Karpas-422 (cell line): ENCODE results near the gene FLOT2. TPM values are rescaled to one million over a fixed set of nuclear protein-coding genes. Genes with fewer than 3 reads are reported as not detected.
"Not testable (repeated sequence)": the region's sequence is repeated elsewhere in the genome, so short reads cannot be mapped to it uniquely, and the experiment has no call there.

Source experiments
- DNase-seq: peaks from one replicate; pipeline ENCODE4 v3.0.0-alpha.2; 2015
- H2AFZ ChIP-seq: fragments of 200-600 bp; sonication (generic); 2 replicates; pipeline ENCODE4 v1.6.1; 2014; ENCODE audit warnings: antibody characterized with exemption, low read length, mixed read lengths
- H3K27ac ChIP-seq: fragments of 200-600 bp; sonication (generic); 2 replicates; pipeline ENCODE4 v1.5.1; 2014; ENCODE audit warnings: mild to moderate bottlenecking, low read length, moderate library complexity
- H3K27me3 ChIP-seq: fragments of 200-600 bp; sonication (generic); 2 replicates; pipeline ENCODE4 v1.6.1; 2014; ENCODE audit warnings: low read length, mixed read lengths
- H3K36me3 ChIP-seq: fragments of 200-600 bp; sonication (generic); 2 replicates; pipeline ENCODE4 v1.6.1; 2014; ENCODE audit warnings: low read length, mixed read lengths; ENCODE audit not compliant: insufficient read depth
- H3K4me1 ChIP-seq: fragments of 200-600 bp; sonication (generic); 2 replicates; pipeline ENCODE4 v1.6.1; 2014; ENCODE audit warnings: mild to moderate bottlenecking, low read length, mixed read lengths
- H3K4me2 ChIP-seq: fragments of 200-600 bp; sonication (generic); 2 replicates; pipeline ENCODE4 v1.6.1; 2014; ENCODE audit warnings: low read length, low read depth, mild to moderate bottlenecking; ENCODE audit not compliant: poor library complexity, severe bottlenecking
- H3K4me3 ChIP-seq: fragments of 200-600 bp; sonication (generic); 2 replicates; pipeline ENCODE4 v1.5.1; 2014; ENCODE audit warnings: mild to moderate bottlenecking, antibody characterized with exemption, low read length, mixed read lengths
- H3K79me2 ChIP-seq: fragments of 200-600 bp; sonication (generic); 2 replicates; pipeline ENCODE4 v1.6.1; 2014; ENCODE audit warnings: mild to moderate bottlenecking, low read length, mixed read lengths
- H3K9ac ChIP-seq: fragments of 200-600 bp; sonication (generic); 2 replicates; pipeline ENCODE4 v1.6.0; 2014; ENCODE audit warnings: low read length
- H3K9me2 ChIP-seq: fragments of 200-600 bp; sonication (generic), shearing (Covaris generic); replicated peaks from 2 replicates; pipeline ENCODE4 v1.6.0; 2014; ENCODE audit warnings: mild to moderate bottlenecking, low read length, moderate library complexity; ENCODE audit not compliant: insufficient read depth
- H3K9me3 ChIP-seq: fragments of 300-700, 200-600 bp; sonication (generic); 2 replicates; pipeline ENCODE4 v1.6.1; 2014; ENCODE audit warnings: low read length, mixed read lengths
- H4K20me1 ChIP-seq: fragments of 200-600 bp; sonication (generic); 2 replicates; pipeline ENCODE4 v1.6.1; 2014; ENCODE audit warnings: mild to moderate bottlenecking, antibody characterized with exemption, low read length, low read depth; ENCODE audit not compliant: insufficient read depth
- total RNA-seq: library from RNA; depleted of rRNA; stranded (reverse); fragments of >200 nt; shearing (Covaris generic); gene quantifications from 2 replicates; pipeline ENCODE4 v1.2.3, GENCODE V29; 2014; ENCODE audit warnings: low replicate concordance

The FLOT2 gene
- total RNA-seq, 1 experiment from 2014 or later, result 35.8 TPM

GRCh38 chr17:28880572-28880945 lies 17.0 kb downstream of the FLOT2 start:
- peaks cover 14% of the 10 kb centered on the region for H3K4me1 ChIP-seq
- H3K9ac ChIP-seq, result no peak overlapping the region
- no peaks in the 10 kb centered on the region for H3K79me2 ChIP-seq
- no peak for DNase-seq
- no peak overlapping the region for H3K4me3 ChIP-seq
- no peaks in the 10 kb centered on the region for H3K9me3 ChIP-seq
- no peak overlapping the region for H3K4me2 ChIP-seq
- no peak overlapping the region for H3K27ac ChIP-seq
- H4K20me1 ChIP-seq, result no peaks in the 10 kb centered on the region; the same call in 1 of the 2 replicates
- H2AFZ ChIP-seq, result no peak overlapping the region
- H3K27me3 ChIP-seq, result no peaks in the 10 kb centered on the region
- H3K9me2 ChIP-seq, result no peaks in the 10 kb centered on the region
- 0 out of 2 replicates have a peak, but pooled peaks cover 4% of the 10 kb centered on the region for H3K36me3 ChIP-seq

DNA sequence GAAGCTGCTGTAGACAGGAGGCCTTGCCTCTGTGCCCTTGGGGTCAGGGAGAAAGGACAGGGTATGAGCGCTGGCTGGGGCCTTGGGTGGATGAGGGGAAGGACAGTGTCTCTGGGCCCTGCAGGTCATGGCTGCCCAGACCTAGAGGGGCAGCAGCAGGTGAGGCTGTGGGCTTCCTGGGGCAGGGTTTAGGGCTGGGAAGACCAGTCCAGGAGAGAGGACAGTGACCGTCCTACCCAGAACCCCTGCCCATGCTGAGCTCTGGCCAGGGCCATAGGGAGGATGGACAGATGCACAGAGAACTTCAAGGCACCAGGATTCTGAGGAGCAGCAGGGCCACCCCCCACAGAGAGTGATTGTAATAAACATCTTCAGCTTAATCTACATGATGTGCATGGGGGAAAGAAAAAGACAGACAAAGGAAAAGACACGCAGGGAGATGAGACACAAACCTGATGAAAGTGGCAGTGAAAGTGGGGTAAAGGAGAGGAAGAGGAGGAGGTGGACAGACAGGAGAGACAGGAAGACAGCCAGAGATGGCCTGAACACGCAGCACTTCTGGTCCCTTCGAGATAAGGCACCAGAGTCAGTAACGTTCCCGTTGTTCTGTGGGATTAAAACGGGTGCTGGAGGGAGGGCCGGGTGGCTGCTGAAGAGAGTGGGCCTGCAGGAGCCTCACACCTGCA lies 17.5 kb downstream of the FLOT2 start:
- H4K20me1 ChIP-seq, result no peaks in the 10 kb centered on the region; the same call in 1 of the 2 replicates
- no peaks in the 10 kb centered on the region for H3K9me3 ChIP-seq
- no peak overlapping the region for H3K4me2 ChIP-seq
- no peak overlapping the region for H2AFZ ChIP-seq
- 0 out of 2 replicates have a peak, but pooled peaks cover 4% of the 10 kb centered on the region for H3K36me3 ChIP-seq
- H3K9me2 ChIP-seq, result no peaks in the 10 kb centered on the region
- H3K4me1 ChIP-seq, result peaks cover 15% of the 10 kb centered on the region
- no peak overlapping the region for H3K27ac ChIP-seq
- DNase-seq, result no peak
- no peaks in the 10 kb centered on the region for H3K27me3 ChIP-seq
- H3K9ac ChIP-seq, result no peak overlapping the region
- no peak overlapping the region for H3K4me3 ChIP-seq
- no peaks in the 10 kb centered on the region for H3K79me2 ChIP-seq

DNA sequence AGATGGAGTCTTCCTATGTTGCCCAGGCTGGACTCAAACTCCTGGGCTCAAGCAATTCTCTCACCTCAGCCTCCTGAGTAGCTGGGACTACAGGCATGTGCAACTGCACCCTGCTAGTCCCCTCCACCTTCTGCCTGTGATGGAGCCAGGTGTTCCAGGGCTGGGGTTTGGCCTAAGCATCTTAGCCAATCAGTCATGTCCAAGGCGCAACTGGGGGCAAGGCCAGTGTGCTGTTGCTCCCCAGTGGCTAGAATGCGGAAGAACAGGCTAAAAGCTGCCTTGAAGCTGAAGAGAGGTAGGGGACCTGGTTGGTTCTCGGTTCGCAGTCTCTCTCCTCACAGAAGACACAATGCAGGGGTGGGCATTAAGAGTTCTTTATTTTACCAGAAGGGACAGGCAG lies 18.6 kb downstream of the FLOT2 start:
- peak; percentile 81 for DNase-seq
- Histone ChIP-seq H3K36me3 (0 out of 2 replicates have a peak, but pooled peaks cover 4% of the 10 kb centered on the region), H3K9me2 (no peaks in the 10 kb centered on the region), H3K4me2 (no peak overlapping the region), H4K20me1 (no peaks in the 10 kb centered on the region; the same call in 1 of the 2 replicates), H3K27ac (no peak overlapping the region), H3K9me3 (no peaks in the 10 kb centered on the region), H3K4me1 (peaks cover 15% of the 10 kb centered on the region), H3K79me2 (no peaks in the 10 kb centered on the region), H3K27me3 (no peaks in the 10 kb centered on the region), H3K9ac (no peak overlapping the region), H2AFZ (no peak overlapping the region), H3K4me3 (no peak overlapping the region)

- Histone ChIP-seq H3K4me1 (peaks cover 15% of the 10 kb centered on the region), H3K4me2 (no peak overlapping the region), H3K4me3 (no peak overlapping the region), H3K9me2 (no peaks in the 10 kb centered on the region), H3K79me2 (no peaks in the 10 kb centered on the region), H3K27ac (no peak overlapping the region), H3K36me3 (0 out of 2 replicates have a peak, but pooled peaks cover 4% of the 10 kb centered on the region), H3K9me3 (no peaks in the 10 kb centered on the region), H4K20me1 (no peaks in the 10 kb centered on the region; the same call in 1 of the 2 replicates), H3K9ac (no peak overlapping the region), H2AFZ (no peak overlapping the region), H3K27me3 (no peaks in the 10 kb centered on the region)
- DNase-seq, result no peak
Observed at GRCh38 chr17:28878158-28878910, 19.2 kb downstream of the FLOT2 start.

DNA sequence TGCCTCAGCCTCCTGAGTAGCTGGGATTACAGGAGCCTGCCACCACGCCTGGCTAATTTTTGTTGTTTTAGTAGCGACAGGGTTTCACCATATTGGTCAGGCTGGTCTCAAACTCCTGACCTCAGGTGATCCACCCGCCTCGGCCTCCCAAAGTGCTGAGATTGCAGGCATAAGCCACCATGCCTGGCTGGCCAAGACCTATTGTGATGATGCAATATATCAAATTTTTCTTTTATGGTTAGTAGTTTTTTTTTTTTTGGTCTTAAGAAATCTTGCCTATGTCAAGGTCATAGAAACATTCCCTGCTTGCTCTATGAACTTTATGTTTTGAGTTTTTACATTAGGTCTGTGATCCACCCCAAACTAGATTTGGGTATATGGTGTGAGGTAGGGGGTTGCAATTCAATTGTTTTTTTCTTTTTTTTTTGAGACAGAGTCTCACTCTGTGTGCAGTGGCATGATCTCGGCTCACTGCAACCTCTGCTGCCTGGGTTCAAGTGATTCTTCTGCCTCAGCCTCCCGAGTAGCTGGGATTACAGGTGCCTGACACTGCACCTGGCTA lies 20.3 kb downstream of the FLOT2 start:
- H3K9me2 ChIP-seq, H3K27ac ChIP-seq, H3K4me3 ChIP-seq, H3K9ac ChIP-seq, H4K20me1 ChIP-seq, H3K79me2 ChIP-seq, H3K27me3 ChIP-seq, DNase-seq, H2AFZ ChIP-seq, H3K9me3 ChIP-seq, H3K36me3 ChIP-seq, H3K4me2 ChIP-seq: not testable (repeated sequence)
- H3K4me1 ChIP-seq, result peaks cover 15% of the 10 kb centered on the region

DNA sequence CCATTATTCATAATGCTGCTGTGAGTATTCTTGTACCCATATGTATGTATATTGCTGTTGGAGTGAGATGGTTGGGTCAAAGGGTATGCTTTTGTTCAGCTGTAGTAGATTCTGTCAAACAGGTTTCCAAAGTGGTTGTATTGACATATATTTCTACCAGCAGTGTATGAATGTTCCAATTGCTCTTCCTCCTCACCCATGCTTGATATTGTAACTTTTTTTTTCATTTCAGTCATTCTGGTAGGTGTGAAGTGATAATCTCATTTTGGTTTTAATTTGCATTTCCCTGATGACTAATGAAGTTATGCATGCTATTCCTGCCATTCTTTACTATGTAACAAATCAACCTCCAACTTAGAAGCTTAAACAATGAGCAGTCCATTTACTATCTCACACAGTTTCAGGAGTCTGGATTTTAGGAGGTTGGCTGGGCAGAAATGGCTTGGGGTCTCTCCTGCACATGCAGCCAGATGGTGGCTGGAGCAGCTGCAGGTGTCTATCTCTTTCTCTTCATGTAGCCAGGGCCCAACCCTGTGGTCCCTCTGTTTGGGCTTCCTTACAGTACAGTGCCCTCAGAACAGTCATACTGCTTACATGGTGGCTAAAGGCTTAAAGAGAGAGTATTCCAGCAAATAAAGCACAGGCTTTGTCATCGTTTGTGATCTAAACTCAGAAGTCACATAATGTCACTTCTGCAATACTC lies 21.5 kb downstream of the FLOT2 start:
- no peak for DNase-seq
- H3K4me1 ChIP-seq, result peaks cover 15% of the 10 kb centered on the region
- H3K4me3 ChIP-seq, result no peak overlapping the region
- H3K9ac ChIP-seq, result no peak overlapping the region; the same call in 1 of the 2 replicates
- H3K27ac ChIP-seq, result no peak overlapping the region
- 0 out of 2 replicates have a peak, but pooled peaks cover 4% of the 10 kb centered on the region for H3K36me3 ChIP-seq
- no peaks in the 10 kb centered on the region for H3K27me3 ChIP-seq
- H2AFZ ChIP-seq, result no peak overlapping the region
- no peaks in the 10 kb centered on the region for H3K9me2 ChIP-seq
- peak overlapping the region; percentile 29 for H3K4me2 ChIP-seq
- no peaks in the 10 kb centered on the region for H3K9me3 ChIP-seq
- no peaks in the 10 kb centered on the region for H3K79me2 ChIP-seq
- no peaks in the 10 kb centered on the region for H4K20me1 ChIP-seq

- Histone ChIP-seq H2AFZ (no peak overlapping the region), H3K36me3 (no peaks in the 10 kb centered on the region), H3K79me2 (no peaks in the 10 kb centered on the region), H4K20me1 (no peaks in the 10 kb centered on the region), H3K9ac (no peak overlapping the region), H3K4me1 (peaks cover 15% of the 10 kb centered on the region), H3K4me3 (no peak overlapping the region), H3K4me2 (no peak overlapping the region), H3K27ac (no peak overlapping the region), H3K9me3 (no peaks in the 10 kb centered on the region), H3K27me3 (no peaks in the 10 kb centered on the region), H3K9me2 (no peaks in the 10 kb centered on the region)
- DNase-seq, result no peak
Observed at GRCh38 chr17:28874750-28875149, 22.8 kb downstream of the FLOT2 start.

DNA sequence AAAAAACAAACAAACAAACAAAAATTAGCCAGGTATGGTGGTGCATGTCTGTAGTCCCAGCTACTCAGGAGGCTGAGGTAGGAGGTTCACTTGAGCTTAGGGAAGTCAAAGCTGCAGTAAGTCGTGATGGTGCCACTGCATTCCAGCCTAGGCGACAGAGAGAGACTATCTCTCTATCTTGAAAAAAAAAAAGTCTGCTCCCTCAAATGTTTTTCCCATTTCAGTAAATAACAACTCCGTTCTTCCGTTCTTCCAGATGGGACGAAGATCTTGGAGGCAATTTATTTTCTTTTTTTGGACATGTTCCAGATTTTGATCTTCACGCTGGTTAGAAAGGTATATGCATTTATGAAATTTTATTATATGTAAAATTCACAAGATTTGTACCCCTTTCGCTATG lies 23.7 kb downstream of the FLOT2 start:
- Histone ChIP-seq H3K79me2 (no peaks in the 10 kb centered on the region), H3K27ac (no peak overlapping the region), H3K4me1 (peaks cover 15% of the 10 kb centered on the region), H4K20me1 (no peaks in the 10 kb centered on the region), H3K9me2 (no peaks in the 10 kb centered on the region), H3K9ac (no peak overlapping the region), H3K4me3 (no peak overlapping the region), H2AFZ (no peak overlapping the region), H3K4me2 (no peak overlapping the region), H3K36me3 (no peaks in the 10 kb centered on the region), H3K9me3 (no peaks in the 10 kb centered on the region), H3K27me3 (no peaks in the 10 kb centered on the region)
- no peak for DNase-seq
